ENCODE data around the gene TNFRSF21. TPM values are rescaled to one million over a fixed set of nuclear protein-coding genes. Genes with fewer than 3 reads are reported as not detected.

TNFRSF21 gene
- total and polyA plus RNA-seq, 2 donors (not counting 1 experiment from before 2014, with no cell fraction given) = 0.43 to 1.2 TPM

DNA sequence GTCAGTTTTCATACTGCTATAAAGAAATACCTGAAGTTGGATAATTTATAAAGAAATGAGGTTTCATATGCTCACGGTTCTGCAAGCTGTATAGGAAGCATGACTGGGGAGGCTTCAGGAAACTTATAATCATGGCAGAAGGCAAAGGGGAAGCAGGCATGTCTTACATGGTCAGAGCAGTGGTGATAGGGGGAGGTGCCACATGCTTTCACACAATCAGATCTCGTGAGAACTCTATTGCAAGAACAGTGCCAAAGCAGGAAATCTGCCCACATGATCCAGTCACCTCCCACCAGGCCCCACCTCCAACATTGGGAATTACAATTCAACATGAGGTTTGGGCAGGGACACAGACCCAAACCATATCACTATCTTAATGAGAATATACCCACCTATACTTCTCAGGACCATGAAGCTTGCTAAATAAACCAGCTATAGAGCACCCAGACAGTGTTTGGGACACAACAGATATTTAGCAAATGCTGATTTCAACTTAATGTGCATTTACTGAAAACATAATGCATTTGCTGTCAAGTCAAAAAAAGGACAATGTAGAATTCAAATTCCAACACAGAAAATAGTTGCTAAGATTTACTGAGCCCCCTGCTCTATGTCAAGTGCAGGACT is 63.8 kb downstream of the TNFRSF21 start:
- Mint-ChIP-seq H3K9me3 (ENCODE audit: insufficient read depth) (no peaks in the 10 kb centered on the region), H3K27me3 (no peaks in the 10 kb centered on the region), H3K27ac (peak overlapping the region; percentile 10), H3K4me1 (peaks cover 42% of the 10 kb centered on the region), H3K4me3 (no peak overlapping the region)
- 0% methylated on average over 2 of the region's 2 CpGs for WGBS (ENCODE audit: insufficient coverage)
- no peaks in the 10 kb centered on the region for H3K27me3 ChIP-seq (replicated peaks in 1 of 4; ENCODE audit: control extremely low read depth in 1 of 4, control insufficient read depth in 3 of 4, insufficient read depth in 4 of 4, low read length in 3 of 4)
- no peak overlapping the region for H3K4me3 ChIP-seq (ENCODE audit: control extremely low read depth in 1 of 5, extremely low read depth in 1 of 5, insufficient read depth in 1 of 5, low read depth in 2 of 5, low read length in 4 of 5)
- H3K36me3 ChIP-seq (replicated peaks in 1 of 2; ENCODE audit: control extremely low read depth in 1 of 2, control insufficient read depth in 1 of 2, extremely low read depth in 1 of 2, insufficient read depth in 2 of 2, low read length in 1 of 2) = no peaks in the 10 kb centered on the region
- no peaks in the 10 kb centered on the region for H4K20me1 ChIP-seq (ENCODE audit: control insufficient read depth, insufficient read depth, low read length, poor library complexity, severe bottlenecking)
- intact Hi-C loops (cut with micrococcal nuclease) = no loop called here
- no peaks in the 10 kb centered on the region for H3K9me3 ChIP-seq (ENCODE audit: control extremely low read depth in 1 of 3, control insufficient read depth in 2 of 3, insufficient read depth in 1 of 3, low read length in 2 of 3)
- no peak overlapping the region for H3K4me2 ChIP-seq (replicated peaks; ENCODE audit: low read depth, low read length, poor library complexity, severe bottlenecking)
- H2AFZ ChIP-seq (ENCODE audit: insufficient read depth, low read depth, low read length, poor library complexity, severe bottlenecking) = peak overlapping the region; percentile 11
- H3K79me2 ChIP-seq (ENCODE audit: control insufficient read depth, insufficient read depth, low read length) = no peaks in the 10 kb centered on the region
- no peak for DNase-seq
- H3K4me1 ChIP-seq (ENCODE audit: control insufficient read depth in 2 of 2, insufficient read depth in 2 of 2, low read length in 2 of 2) = peaks cover 30 to 44% of the 10 kb centered on the region in 2 donors
- H3K9ac ChIP-seq (ENCODE audit: low read length) = no peak overlapping the region
- no peak overlapping the region for H3K27ac ChIP-seq (ENCODE audit: low read length in 2 of 2)
- ChIA-PET CTCF (interaction anchor here (1.3 kb wide), 1 partner anchor 89 kb away, joined by 3 read pairs; no protein-coding TSS in a partner anchor), POLR2A (no interaction called here)
- TF ChIP-seq EZH2 (IDR thresholded peaks at IDR 0.05; ENCODE audit: borderline replicate concordance, insufficient read depth, low read depth, low read length, poor library complexity, severe bottlenecking) = no peak
- TF ChIP-seq, protein P1, sequence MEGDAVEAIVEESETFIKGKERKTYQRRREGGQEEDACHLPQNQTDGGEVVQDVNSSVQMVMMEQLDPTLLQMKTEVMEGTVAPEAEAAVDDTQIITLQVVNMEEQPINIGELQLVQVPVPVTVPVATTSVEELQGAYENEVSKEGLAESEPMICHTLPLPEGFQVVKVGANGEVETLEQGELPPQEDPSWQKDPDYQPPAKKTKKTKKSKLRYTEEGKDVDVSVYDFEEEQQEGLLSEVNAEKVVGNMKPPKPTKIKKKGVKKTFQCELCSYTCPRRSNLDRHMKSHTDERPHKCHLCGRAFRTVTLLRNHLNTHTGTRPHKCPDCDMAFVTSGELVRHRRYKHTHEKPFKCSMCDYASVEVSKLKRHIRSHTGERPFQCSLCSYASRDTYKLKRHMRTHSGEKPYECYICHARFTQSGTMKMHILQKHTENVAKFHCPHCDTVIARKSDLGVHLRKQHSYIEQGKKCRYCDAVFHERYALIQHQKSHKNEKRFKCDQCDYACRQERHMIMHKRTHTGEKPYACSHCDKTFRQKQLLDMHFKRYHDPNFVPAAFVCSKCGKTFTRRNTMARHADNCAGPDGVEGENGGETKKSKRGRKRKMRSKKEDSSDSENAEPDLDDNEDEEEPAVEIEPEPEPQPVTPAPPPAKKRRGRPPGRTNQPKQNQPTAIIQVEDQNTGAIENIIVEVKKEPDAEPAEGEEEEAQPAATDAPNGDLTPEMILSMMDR (IDR thresholded peaks at IDR 0.05) = no peak
- ATAC-seq (ENCODE audit: low read depth) = no peak
